ENCODE measurements around the gene IFT20. TPM values are rescaled to one million over a fixed set of nuclear protein-coding genes. Genes with fewer than 3 reads are reported as not detected.
A peak's percentile ranks its signal among the peaks of the same experiment; 100 is the strongest.

IFT20 gene
- total RNA-seq, 3 donors from 2014 or later, result 40.2 to 52.8 (median 47.2) TPM

DNA sequence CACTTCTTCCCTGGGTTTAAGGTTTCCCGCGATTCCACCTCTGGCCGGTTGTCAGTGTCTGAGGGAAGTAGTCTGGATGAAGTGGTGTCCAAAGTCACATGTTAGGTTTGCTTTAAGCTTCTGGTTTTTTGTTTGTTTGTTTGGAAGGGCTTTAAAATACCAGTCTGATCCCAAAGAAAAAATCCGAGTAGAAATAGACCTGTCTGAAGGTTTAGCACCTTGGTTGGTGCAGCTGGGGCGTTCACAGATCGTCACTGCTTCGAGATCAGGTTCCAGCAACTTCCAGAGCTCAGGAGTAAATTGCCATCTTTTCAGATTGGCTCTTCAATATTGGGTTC lies 15.7 kb downstream of the IFT20 start:
- Histone ChIP-seq H3K4me1 (no peaks in the 10 kb centered on the region), H3K4me3 (peak overlapping the region; percentile 54 to 86 (median 69)), H3K36me3 (no peaks in the 10 kb centered on the region), H3K27ac (peak overlapping the region; percentile 65 to 71), H3K9me3 (no peaks in the 10 kb centered on the region), H3K27me3 (no peaks in the 10 kb centered on the region)
- intact Hi-C loops (cut with DNase I; ENCODE audit: low total_unique reads), result no loop called here
- TF ChIP-seq, protein P1, sequence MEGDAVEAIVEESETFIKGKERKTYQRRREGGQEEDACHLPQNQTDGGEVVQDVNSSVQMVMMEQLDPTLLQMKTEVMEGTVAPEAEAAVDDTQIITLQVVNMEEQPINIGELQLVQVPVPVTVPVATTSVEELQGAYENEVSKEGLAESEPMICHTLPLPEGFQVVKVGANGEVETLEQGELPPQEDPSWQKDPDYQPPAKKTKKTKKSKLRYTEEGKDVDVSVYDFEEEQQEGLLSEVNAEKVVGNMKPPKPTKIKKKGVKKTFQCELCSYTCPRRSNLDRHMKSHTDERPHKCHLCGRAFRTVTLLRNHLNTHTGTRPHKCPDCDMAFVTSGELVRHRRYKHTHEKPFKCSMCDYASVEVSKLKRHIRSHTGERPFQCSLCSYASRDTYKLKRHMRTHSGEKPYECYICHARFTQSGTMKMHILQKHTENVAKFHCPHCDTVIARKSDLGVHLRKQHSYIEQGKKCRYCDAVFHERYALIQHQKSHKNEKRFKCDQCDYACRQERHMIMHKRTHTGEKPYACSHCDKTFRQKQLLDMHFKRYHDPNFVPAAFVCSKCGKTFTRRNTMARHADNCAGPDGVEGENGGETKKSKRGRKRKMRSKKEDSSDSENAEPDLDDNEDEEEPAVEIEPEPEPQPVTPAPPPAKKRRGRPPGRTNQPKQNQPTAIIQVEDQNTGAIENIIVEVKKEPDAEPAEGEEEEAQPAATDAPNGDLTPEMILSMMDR (IDR thresholded peaks at IDR 0.05), result no peak
- TF ChIP-seq POLR2A (IDR thresholded peaks at IDR 0.05) (no peak), POLR2AphosphoS5 (IDR thresholded peaks at IDR 0.05) (no peak)
- DNase-seq (ENCODE audit: low spot score in 2 of 2), result no peak

DNA sequence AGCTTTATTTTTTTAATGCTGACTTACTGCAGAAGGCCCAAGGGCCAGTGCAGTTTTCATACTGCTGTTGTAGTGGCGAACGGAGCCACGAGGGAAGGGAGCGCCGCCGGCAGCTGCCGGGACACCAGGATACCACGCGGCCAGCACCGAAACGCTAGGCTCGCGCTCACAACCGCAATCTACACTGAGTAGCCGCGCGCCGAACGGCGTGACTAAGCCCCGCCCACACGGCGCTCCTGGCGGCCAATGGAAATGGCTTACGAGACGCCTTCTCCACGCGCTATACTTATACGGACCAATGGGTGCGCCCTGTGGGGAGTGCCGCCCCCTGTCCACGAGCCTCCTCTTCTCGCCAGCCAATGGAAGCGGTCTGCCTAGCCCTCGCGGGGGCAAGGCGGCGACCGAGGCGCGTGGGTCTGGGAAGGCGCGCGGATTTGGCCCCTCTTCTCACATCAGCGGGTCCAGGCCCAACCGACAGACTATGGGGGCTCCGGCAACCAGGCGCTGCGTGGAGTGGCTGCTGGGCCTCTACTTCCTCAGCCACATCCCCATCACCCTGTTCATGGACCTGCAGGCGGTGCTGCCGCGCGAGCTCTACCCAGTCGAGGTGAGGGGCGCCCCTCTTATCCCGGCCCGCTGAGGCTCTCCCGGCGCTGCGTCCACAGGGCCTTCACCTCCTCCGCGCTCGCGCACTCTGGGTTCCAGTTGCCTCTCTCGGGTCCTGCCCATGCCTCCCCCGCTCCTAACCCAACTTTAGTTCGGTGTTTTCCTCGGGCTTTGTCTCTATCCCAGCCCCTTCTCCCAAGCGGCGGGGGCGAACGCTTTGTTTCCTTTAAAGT lies 16.3 kb downstream of the IFT20 start, which contains the start of gene TMEM97:
Gene TMEM97, plus strand, starts transcription at position 442 of the 839 bp plus-strand sequence. Its CDS starts 40 bp downstream, at position 482.
- peak; percentile 94 to 96 for DNase-seq (ENCODE audit: low spot score in 2 of 2)
- no peaks in the 10 kb centered on the region for H3K36me3 ChIP-seq
- TF ChIP-seq POLR2A (IDR thresholded peaks at IDR 0.05) (no peak), POLR2AphosphoS5 (IDR thresholded peaks at IDR 0.05) (peak in 2 of 3 donors; percentile 39 to 41)
- TF ChIP-seq, protein P1 (IDR thresholded peaks at IDR 0.05), result no peak
- no peaks in the 10 kb centered on the region for H3K4me1 ChIP-seq
- H3K27me3 ChIP-seq, result no peaks in the 10 kb centered on the region
- peak within 1 kb of the TSS; percentile 54 to 86 (median 69) for H3K4me3 ChIP-seq
- intact Hi-C loops (cut with DNase I; ENCODE audit: low total_unique reads), result no loop called here
- peak within 1 kb of the TSS; percentile 65 to 71 for H3K27ac ChIP-seq
- no peaks in the 10 kb centered on the region for H3K9me3 ChIP-seq

DNA sequence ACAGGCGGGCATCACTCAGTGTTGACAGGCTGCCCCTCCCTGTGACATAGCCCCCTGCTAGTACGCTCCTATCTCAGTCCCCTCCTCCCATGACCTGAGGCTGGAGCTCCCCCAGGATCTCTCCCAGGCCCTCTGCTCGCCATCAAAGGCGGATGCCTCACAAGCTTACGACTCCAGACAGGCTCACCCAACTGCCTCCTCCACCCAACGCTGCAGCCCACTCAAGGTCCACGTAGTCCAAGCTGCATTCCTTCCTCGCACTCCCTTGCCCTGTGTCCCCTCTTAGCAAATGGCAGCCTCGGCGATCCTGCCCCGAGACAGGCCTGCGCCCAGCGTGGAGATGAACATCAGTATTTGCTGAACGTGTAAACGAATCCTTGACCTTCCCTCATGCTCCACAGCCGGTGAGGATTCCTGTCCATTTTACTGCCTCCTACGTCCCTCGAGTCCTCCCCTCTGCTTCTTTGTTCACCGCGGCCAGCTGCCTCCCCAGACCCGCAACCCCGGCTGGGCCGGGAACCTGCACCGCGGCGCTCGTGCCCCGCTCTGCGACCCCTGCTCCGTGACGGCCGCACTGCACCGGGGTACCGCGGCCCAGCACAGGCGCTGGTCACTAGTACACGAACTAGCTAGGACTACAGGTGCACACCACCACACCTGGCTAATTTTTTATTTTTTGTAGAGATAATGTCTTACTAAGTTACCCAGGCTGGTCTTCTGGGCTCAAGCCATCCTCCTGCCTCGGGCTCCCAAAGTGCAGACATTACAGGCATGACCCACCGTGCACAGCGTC lies 17.1 kb downstream of the IFT20 start:
- TF ChIP-seq POLR2AphosphoS5 (IDR thresholded peaks at IDR 0.05) (no peak), POLR2A (IDR thresholded peaks at IDR 0.05) (no peak)
- DNase-seq (ENCODE audit: low spot score in 2 of 2), result no peak
- Histone ChIP-seq H3K36me3 (no peaks in the 10 kb centered on the region), H3K9me3 (no peaks in the 10 kb centered on the region), H3K27ac (peak overlapping the region; percentile 65 to 71), H3K27me3 (no peaks in the 10 kb centered on the region), H3K4me3 (peak overlapping the region; percentile 54 to 86 (median 69)), H3K4me1 (no peaks in the 10 kb centered on the region)
- intact Hi-C loops (cut with DNase I; ENCODE audit: low total_unique reads), result no loop called here

DNA sequence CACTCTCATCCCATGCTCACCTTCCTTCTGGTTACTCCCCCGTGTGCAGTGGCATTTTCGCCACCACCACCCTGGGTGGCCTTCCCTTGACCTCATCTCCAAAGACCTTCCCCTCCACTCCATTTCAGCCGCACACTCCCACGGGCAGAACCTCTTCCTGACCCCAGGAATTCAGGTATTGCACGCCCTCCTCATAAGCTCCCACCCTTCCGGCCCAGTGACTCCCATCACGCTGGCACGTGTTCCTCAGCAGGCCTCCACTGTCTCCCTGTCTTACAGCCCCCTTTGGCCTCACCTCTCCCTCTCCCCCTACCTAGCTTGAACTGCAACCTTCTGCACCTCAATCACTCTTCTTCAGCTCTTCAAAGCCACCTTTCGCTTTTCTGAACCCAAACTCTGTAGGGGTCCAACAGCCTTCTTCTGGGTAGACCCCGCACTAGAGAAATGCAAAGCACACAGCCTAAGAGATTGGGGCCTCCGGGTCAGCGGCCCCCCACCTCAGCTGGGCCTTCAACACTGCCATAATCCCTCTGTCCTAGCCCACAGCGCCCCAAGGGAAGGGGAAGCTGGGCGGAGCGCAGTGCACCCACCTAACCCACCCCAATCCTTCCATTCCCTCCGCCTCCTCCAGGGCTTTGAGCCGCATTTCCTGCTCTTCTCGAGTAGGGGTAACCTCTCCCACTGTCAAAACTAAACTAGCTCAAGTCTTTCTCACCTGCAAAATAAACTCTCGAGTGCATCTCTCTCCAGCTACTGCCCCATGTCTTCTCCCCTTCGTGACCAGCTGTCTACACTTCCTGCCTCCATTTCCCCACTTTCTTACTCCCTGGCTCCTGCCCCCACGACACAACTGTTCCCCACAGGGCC lies 17.9 kb downstream of the IFT20 start:
- no peak for DNase-seq (ENCODE audit: low spot score in 2 of 2)

More for the DNA sequence above, 17.9 kb downstream of the IFT20 start:
- Histone ChIP-seq H3K27ac (no peak overlapping the region), H3K4me3 (no peak overlapping the region), H3K36me3 (no peaks in the 10 kb centered on the region), H3K9me3 (no peaks in the 10 kb centered on the region), H3K4me1 (no peaks in the 10 kb centered on the region), H3K27me3 (no peaks in the 10 kb centered on the region)
- intact Hi-C loops (cut with DNase I; ENCODE audit: low total_unique reads), result no loop called here
- TF ChIP-seq, protein P1 (IDR thresholded peaks at IDR 0.05), result no peak
- no peak for TF ChIP-seq POLR2AphosphoS5 (IDR thresholded peaks at IDR 0.05)
- TF ChIP-seq POLR2A (IDR thresholded peaks at IDR 0.05), result no peak
